Gastroesophageal sphincter (tissue), 4 donors: ENCODE measurements around the gene DECR2. TPM values are rescaled to one million over a fixed set of nuclear protein-coding genes. Genes with fewer than 3 reads are reported as not detected.

Experiments
- ATAC-seq: fragments of 150-250 bp; one replicate; pipeline ENCODE4 v1.9.1; 2016; ENCODE audit warnings: mild to moderate bottlenecking, moderate library complexity
- H3K27ac ChIP-seq, 4 donors: fragments of 200-600 bp; sonication (generic) in 3 of 4; 1 replicate in 3 of 4; 2 replicates in 1 of 4; pipeline ENCODE4 v1.5.1; 2016 to 2019
- H3K27me3 ChIP-seq: fragments of 200-600 bp; sonication (generic); one replicate; pipeline ENCODE4 v1.5.1; 2019
- H3K36me3 ChIP-seq, 2 donors: fragments of 200-600 bp; sonication (generic); one replicate each; pipeline ENCODE4 v1.5.1; 2019; ENCODE audit warnings: control low read depth in 1 of 2
- H3K4me1 ChIP-seq, 3 donors: fragments of 200-600 bp; sonication (generic); 1 replicate in 2 of 3; 2 replicates in 1 of 3; pipeline ENCODE4 v1.5.1; 2016 to 2019; ENCODE audit warnings: control low read depth in 2 of 3
- H3K4me3 ChIP-seq, 2 donors: fragments of 200-600 bp; sonication (generic); one replicate each; pipeline ENCODE4 v1.5.1; 2019; ENCODE audit warnings: mild to moderate bottlenecking in 1 of 2, moderate library complexity in 1 of 2
- H3K9me3 ChIP-seq, 3 donors: fragments of 200-600 bp; sonication (generic); one replicate each; pipeline ENCODE4 v1.5.1; 2017 to 2019; ENCODE audit warnings: control low read depth in 2 of 3
- CTCF ChIP-seq, 4 experiments: fragments of 200-600 bp in 2 of 4; fragments of 450-650 bp in 2 of 4; sonication (generic) in 1 of 4; IDR thresholded peaks; one replicate each; pipeline ENCODE4 v1.5.1; 2017 to 2019; ENCODE audit warnings: antibody characterized with exemption in 4 of 4, mild to moderate bottlenecking in 2 of 4, moderate library complexity in 2 of 4
- EP300 ChIP-seq: sonication (generic); formaldehyde crosslinking; IDR thresholded peaks from one replicate; pipeline ENCODE4 v1.6.1; 2017; ENCODE audit warnings: antibody characterized with exemption, mild to moderate bottlenecking
- POLR2A ChIP-seq, 2 donors: fragments of 450-650 bp; IDR thresholded peaks; one replicate each; pipeline ENCODE4 v1.6.1; 2017; ENCODE audit warnings: antibody characterized with exemption in 2 of 2, mild to moderate bottlenecking in 2 of 2, moderate library complexity in 1 of 2
- POLR2AphosphoS5 ChIP-seq: sonication (generic); formaldehyde crosslinking; IDR thresholded peaks from one replicate; pipeline ENCODE4 v1.6.1; 2017; ENCODE audit warnings: antibody characterized with exemption
- WGBS, 2 donors: methylation state at CpG; one replicate each; pipeline ENCODE4 v1.1.5; 2018; ENCODE audit warnings: low coverage in 1 of 2; 5-methylcytosine and 5-hydroxymethylcytosine counted together
- total RNA-seq, 4 donors: library from RNA; depleted of rRNA; stranded (reverse); fragments of >200 nt; gene quantifications; one replicate each; pipeline ENCODE4 v1.1.0, GENCODE V29; 2016

Gene DECR2
- total RNA-seq, 4 donors from 2014 or later = 11.7 to 25.4 (median 19.9) TPM

DNA sequence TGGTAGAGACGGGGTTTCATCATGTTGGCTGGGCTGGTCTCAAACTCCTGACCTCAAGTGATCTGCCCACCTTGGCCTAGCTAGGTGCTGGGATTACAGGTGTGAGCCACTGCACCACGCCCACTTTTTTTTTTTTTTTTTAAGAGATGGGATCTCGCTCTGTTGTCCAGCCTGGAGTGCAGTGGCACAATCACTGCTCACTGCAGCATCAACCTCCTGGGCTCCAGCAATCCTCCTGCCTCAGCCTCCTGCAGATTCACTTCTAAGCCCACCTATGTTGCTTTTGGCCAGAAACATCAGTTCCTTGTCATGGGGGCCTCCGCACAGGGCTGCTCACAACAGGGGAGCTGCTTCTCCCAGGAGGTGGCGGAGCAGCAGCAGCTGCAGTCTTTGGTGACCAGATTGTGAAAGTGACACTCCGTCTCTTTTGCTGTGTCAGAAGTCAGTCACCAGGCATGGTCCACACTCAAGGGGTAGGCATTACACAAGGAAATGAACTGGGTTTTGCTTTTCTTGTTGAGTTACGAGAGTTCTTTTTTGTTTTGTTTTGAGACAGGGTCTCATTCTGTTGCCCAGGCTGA is 9.1 kb upstream of the DECR2 start:
- no peak for TF ChIP-seq POLR2A (IDR thresholded peaks at IDR 0.05)
- TF ChIP-seq CTCF (IDR thresholded peaks at IDR 0.05) = no peak
- TF ChIP-seq EP300 = no peak
- no peak for TF ChIP-seq POLR2AphosphoS5

GRCh38 chr16:396199-396598 is 5.5 kb upstream of the DECR2 start:
- Histone ChIP-seq H3K4me1 (peaks cover 0 to 47% (median 9%) of the 10 kb centered on the region in 3 donors), H3K27ac (peak overlapping the region; percentile 64 to 94 (median 92)), H3K4me3 (peak overlapping the region in 1 of 2 donors; percentile 83), H3K9me3 (no peaks in the 10 kb centered on the region), H3K36me3 (peaks cover 0 to 12% of the 10 kb centered on the region in 2 donors), H3K27me3 (no peaks in the 10 kb centered on the region)
- WGBS, 2 donors = 15 to 17% methylated on average over 3 of the region's 3 CpGs
- TF ChIP-seq POLR2A (IDR thresholded peaks at IDR 0.05) (no peak), POLR2AphosphoS5 (no peak), EP300 (no peak), CTCF (IDR thresholded peaks at IDR 0.05) (no peak)
- ATAC-seq = no peak

More for the DNA sequence above, 9.1 kb upstream of the DECR2 start:
- 94 to 100% methylated on average over 2 to 7 of the region's 7 CpGs for WGBS, 2 donors
- Histone ChIP-seq H3K4me3 (no peak overlapping the region), H3K27ac (no peak overlapping the region), H3K4me1 (peaks cover 0 to 27% (median 0%) of the 10 kb centered on the region in 3 donors), H3K9me3 (no peaks in the 10 kb centered on the region), H3K36me3 (no peaks in the 10 kb centered on the region), H3K27me3 (no peaks in the 10 kb centered on the region)
- no peak for ATAC-seq

- Histone ChIP-seq H3K36me3 (peaks cover 0 to 12% of the 10 kb centered on the region in 2 donors), H3K4me1 (peaks cover 0 to 48% (median 9%) of the 10 kb centered on the region in 3 donors), H3K27ac (peak overlapping the region; percentile 64 to 94 (median 92)), H3K27me3 (no peaks in the 10 kb centered on the region), H3K4me3 (peak overlapping the region; percentile 51 to 83), H3K9me3 (no peaks in the 10 kb centered on the region)
- peak; percentile 46 for ATAC-seq
- TF ChIP-seq CTCF (IDR thresholded peaks at IDR 0.05) (peak in 1 of 4 experiments; percentile 5), POLR2A (IDR thresholded peaks at IDR 0.05) (no peak)
- 3 to 4% methylated on average over 12 to 15 of the region's 22 CpGs for WGBS, 2 donors
Measured at GRCh38 chr16:396605-397004, 5.1 kb upstream of the DECR2 start.

GRCh38 chr16:397135-397661 is 4.5 kb upstream of the DECR2 start, which contains the start of gene NME4:
TSS of gene NME4 (plus strand) at chr16:397199. CDS start at chr16:397223, 24 bp downstream.
- Histone ChIP-seq H3K36me3 (peaks cover 0 to 12% of the 10 kb centered on the region in 2 donors), H3K9me3 (no peaks in the 10 kb centered on the region), H3K4me1 (peaks cover 0 to 50% (median 9%) of the 10 kb centered on the region in 3 donors), H3K27me3 (no peaks in the 10 kb centered on the region), H3K4me3 (peak within 1 kb of the TSS; percentile 51 to 83), H3K27ac (peak within 1 kb of the TSS; percentile 64 to 94 (median 92))
- ATAC-seq = no peak
- 0% methylated on average over 4 to 16 of the region's 75 CpGs for WGBS, 2 donors
- TF ChIP-seq EP300 (no peak), POLR2A (IDR thresholded peaks at IDR 0.05) (peak; percentile 17 to 56)

DNA sequence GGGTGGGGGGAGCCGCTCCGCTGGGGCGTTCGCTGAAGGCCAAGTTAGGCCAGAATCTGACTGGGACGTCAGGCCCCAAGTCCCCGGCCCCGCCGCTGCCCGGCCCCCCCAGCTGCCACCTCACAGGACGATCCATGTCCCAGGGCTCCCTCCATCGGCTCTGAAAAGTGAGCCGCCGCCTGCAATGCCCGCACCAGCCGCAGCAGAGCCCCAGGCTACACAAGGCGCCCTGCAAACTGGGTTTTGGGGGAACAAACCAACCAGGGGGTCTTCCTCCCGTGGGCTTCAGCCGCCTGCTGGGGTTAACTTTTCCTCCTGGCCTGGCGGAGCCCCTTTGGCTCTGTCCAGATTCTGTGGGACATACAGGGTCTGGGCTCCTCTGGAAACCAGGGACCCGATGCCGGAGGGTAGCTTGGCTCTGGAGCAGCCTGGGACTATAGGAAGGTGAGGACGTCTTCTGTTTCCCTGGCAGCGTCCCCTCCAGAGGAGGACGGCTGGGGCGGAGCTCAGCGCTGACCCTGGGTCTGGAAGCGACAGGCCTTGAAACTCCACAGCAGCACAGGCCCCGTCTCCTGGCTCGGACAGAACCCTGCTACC is 3.9 kb upstream of the DECR2 start:
- H3K4me1 ChIP-seq = peaks cover 0 to 57% (median 11%) of the 10 kb centered on the region in 3 donors
- no peaks in the 10 kb centered on the region for H3K27me3 ChIP-seq
- TF ChIP-seq CTCF (IDR thresholded peaks at IDR 0.05) (peak in 3 of 4 experiments; percentile 66 to 73 (median 71)), POLR2A (IDR thresholded peaks at IDR 0.05) (no peak)
- WGBS, 2 donors = 3 to 10% methylated on average over 2 to 6 of the region's 29 CpGs
- H3K36me3 ChIP-seq = peaks cover 0 to 12% of the 10 kb centered on the region in 2 donors
- H3K4me3 ChIP-seq = peak overlapping the region; percentile 51 to 83
- peak overlapping the region; percentile 54 to 94 (median 92) for H3K27ac ChIP-seq
- H3K9me3 ChIP-seq = no peaks in the 10 kb centered on the region
- ATAC-seq = peak; percentile 57
